Large intestine (tissue), 3 donors: Measurements from ENCODE around the gene MSTN. TPM values are rescaled to one million over a fixed set of nuclear protein-coding genes. Genes with fewer than 3 reads are reported as not detected.
"Not testable (repeated sequence)": the region's sequence is repeated elsewhere in the genome, so short reads cannot be mapped to it uniquely, and the experiment has no call there.

Experiments used
- DNase-seq, 2 donors: peaks; one replicate each; pipeline versions ENCODE4 v3.0.0 to v3.0.0-alpha.2; 2013
- H3K27ac ChIP-seq: one replicate; pipeline ENCODE4 v1.5.1; 2013; ENCODE audit warnings: low read length
- H3K27me3 ChIP-seq: 2 replicates; pipeline ENCODE4 v1.6.1; 2013; ENCODE audit warnings: low read length; ENCODE audit not compliant: control insufficient read depth, insufficient read depth
- H3K36me3 ChIP-seq: 2 replicates; pipeline ENCODE4 v1.6.1; 2013; ENCODE audit warnings: low read length; ENCODE audit not compliant: control insufficient read depth, insufficient read depth
- H3K4me1 ChIP-seq: one replicate; pipeline ENCODE4 v1.6.1; 2013; ENCODE audit warnings: low read length; ENCODE audit not compliant: control insufficient read depth, insufficient read depth
- H3K4me3 ChIP-seq: one replicate; pipeline ENCODE4 v1.5.1; 2013; ENCODE audit warnings: low read length
- H3K9me3 ChIP-seq: one replicate; pipeline ENCODE4 v1.6.1; 2013; ENCODE audit warnings: mild to moderate bottlenecking, low read depth, low read length, moderate library complexity; ENCODE audit not compliant: control insufficient read depth
- WGBS: methylation state at CpG from one replicate; pipeline ENCODE4 v1.1.5; 2013; ENCODE audit warnings: low lambda C conversion rate; ENCODE audit not compliant: insufficient coverage; 5-methylcytosine and 5-hydroxymethylcytosine counted together
- polyA plus RNA-seq: library from polyadenylated mRNA; unstranded; fragments of 120-200 nt; gene quantifications from one replicate; pipeline ENCODE4 v1.2.1, GENCODE V29; 2013

The MSTN gene
- polyA plus RNA-seq, 1 donor = 0.66 TPM

DNA sequence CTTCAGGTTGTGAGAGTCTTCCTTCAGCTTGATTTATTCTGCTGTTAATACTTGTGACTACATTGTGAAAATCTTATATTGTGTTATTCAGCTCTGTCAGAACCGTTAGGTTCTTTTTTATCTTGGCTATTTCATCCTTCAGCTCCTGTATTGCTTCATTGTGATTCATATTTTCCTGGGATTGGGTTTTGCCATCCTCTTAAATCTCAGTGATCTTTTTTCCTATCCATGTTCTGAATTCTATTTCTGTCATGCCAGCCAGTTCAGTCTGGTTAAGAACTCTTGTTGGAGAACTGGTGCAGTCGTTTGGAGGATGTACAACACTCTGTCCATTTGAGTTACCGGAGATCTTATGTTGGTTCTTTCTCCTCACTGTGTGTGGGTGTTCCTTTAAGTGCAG, 19.1 kb downstream of the MSTN start:
- no peaks in the 10 kb centered on the region for H3K9me3 ChIP-seq
- no peak overlapping the region for H3K4me3 ChIP-seq
- 89% methylated on average over 1 of the region's 3 CpGs for WGBS

DNA sequence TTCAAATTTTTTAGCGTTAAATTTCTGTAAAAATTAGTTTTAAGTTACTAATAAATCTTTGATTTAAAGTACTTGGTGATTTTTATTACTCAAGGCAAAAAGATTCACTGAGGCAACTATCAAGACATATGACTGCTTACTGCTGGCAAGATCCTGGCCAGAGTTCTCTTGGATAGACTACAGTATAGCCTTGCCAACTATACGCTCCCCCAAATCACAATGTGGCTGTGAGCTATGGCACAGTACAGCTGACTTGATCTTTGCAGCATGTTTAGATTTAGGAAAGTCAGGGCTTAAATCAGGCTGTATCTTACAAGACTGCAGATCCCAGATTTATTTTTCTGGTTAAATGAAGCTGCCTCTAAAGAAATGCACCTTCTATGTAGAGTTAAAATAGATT, 26.5 kb downstream of the MSTN start:
- 100% methylated on average over 1 of the region's 2 CpGs for WGBS
- Histone ChIP-seq H3K36me3 (no peaks in the 10 kb centered on the region), H3K27me3 (peaks cover 3% of the 10 kb centered on the region), H3K4me1 (no peaks in the 10 kb centered on the region), H3K9me3 (no peaks in the 10 kb centered on the region), H3K27ac (no peak overlapping the region), H3K4me3 (no peak overlapping the region)
- no peak for DNase-seq

More for the DNA sequence above, 19.1 kb downstream of the MSTN start:
- Histone ChIP-seq H3K4me1 (no peaks in the 10 kb centered on the region), H3K27me3 (no peaks in the 10 kb centered on the region), H3K36me3 (no peaks in the 10 kb centered on the region), H3K27ac (no peak overlapping the region)
- no peak for DNase-seq

DNA sequence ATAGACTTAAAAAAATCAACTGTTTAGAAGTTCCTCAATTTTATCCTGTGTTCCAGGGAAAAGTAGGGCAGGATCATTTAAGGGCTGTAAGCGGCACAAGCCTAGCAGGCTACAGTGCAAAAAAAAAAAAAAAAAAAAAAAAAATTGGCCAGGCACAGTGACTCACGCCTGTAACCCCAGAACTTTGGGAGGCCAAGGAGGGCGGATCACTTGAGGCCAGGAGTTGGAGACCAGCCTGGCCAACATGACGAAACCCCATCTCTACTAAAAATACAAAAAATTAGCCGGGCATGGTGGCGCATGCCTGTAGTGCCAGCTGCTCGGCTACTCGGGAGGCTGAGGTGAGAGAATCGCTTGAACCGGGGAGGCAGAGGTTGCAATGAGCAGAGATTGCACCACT, 28.1 kb downstream of the MSTN start:
- WGBS = 100% methylated on average over 1 of the region's 10 CpGs

DNA sequence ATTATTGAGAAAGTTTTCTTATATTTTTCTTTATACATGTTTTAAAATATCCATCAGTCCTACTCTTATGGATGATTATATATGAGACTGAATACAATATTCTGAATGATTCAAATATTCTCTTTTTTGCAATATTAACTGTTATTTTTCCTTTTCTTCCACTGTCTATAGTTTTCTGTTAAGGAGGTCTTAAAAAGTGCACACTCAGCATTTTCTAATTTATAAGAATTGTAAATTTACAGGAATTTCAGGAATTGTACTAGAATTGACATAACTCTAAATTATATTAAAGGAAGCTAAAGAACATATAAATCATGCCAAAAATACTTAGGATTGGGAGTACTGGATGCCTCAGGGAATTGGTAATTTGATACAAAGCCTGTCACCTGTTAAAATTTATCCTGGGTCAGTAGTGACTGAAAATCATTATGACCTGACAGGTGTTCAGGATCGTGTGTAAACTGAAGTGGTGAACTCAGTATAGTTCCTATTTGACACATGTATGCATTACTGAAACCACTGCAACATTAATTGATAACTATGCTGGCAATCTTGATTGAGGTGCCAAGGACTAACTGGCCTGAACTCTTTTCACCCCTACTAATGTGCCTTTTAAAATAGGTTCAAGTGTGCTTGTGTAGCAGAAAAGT, 30.4 kb downstream of the MSTN start:
- peaks cover 3% of the 10 kb centered on the region for H3K27me3 ChIP-seq
- H3K4me1 ChIP-seq = no peaks in the 10 kb centered on the region
- no peaks in the 10 kb centered on the region for H3K9me3 ChIP-seq
- no CpG with 5 or more reads among the region's 1 CpG for WGBS
- H3K27ac ChIP-seq = no peak overlapping the region
- no peak for DNase-seq
- no peaks in the 10 kb centered on the region for H3K36me3 ChIP-seq
- no peak overlapping the region for H3K4me3 ChIP-seq

More for the DNA sequence above, 28.1 kb downstream of the MSTN start:
- not testable (repeated sequence) for H3K36me3 ChIP-seq, H3K27ac ChIP-seq, H3K9me3 ChIP-seq, H3K4me1 ChIP-seq, H3K4me3 ChIP-seq, H3K27me3 ChIP-seq, DNase-seq

DNA sequence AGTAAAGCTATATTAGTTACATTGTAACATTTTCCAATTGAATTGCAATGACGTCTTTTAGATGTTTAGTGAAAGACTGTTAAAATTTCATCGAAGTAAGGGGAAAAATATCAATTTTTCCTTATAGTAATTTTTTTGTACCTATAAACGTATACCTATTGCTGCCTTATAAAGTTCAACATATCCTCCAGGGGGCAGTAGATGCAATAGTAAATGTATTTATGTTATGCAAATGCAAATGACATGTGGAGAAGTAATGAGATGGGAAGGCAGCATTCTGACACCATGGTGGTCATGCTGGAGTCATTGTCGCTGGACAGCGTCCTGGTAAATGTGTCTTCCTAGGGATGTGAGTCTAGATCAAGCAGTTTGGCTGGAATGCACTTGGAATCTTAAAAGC, 38.7 kb downstream of the MSTN start:
- Histone ChIP-seq H3K27me3 (peaks cover 2% of the 10 kb centered on the region), H3K36me3 (no peaks in the 10 kb centered on the region), H3K9me3 (peaks cover under 1% of the 10 kb centered on the region), H3K4me1 (no peaks in the 10 kb centered on the region), H3K4me3 (no peak overlapping the region), H3K27ac (no peak overlapping the region)
- DNase-seq = peak; percentile 5 to 15
- WGBS = no CpG with 5 or more reads among the region's 5 CpGs

DNA sequence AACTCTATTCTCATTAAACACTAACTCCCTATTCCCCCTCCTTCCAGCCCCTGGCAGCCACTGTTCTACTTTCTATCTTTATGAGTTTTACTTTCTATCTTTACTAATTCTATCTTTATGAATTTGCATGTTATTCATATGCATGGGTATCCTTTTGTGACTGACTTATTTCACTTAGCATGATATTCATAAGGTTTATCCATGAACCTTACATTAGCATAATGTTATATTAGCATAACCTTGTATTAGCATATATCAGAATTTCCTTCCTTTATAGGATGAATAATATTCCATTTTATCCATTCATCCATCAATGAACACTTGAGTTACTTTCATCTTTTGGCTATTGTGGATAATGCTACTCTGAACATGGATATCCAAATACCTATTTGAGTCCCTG, 41.8 kb downstream of the MSTN start:
- Histone ChIP-seq H3K27me3 (peaks cover 2% of the 10 kb centered on the region), H3K4me3 (no peak overlapping the region), H3K9me3 (peaks cover 9% of the 10 kb centered on the region), H3K36me3 (no peaks in the 10 kb centered on the region), H3K4me1 (no peaks in the 10 kb centered on the region), H3K27ac (no peak overlapping the region)
- DNase-seq = no peak

DNA sequence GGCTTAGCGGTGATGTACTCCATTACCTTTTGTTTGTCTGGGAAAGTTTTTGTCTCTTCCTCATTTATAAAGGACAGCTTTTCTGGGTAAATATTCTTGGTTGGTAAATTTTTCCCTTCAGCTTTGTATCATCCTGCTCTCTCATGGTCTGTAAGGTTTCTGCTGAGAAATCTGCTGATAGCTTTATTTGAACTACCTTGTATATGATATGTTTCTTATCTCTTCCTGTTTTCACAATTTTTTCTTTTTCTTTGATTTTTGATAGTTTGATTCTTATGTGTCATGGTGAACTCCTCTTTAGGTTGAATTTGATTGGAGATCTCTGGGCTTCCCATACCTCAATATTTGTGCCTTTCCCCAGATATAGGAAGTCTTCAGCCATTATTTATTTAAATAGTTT, 44.7 kb downstream of the MSTN start:
- Histone ChIP-seq H3K4me1 (no peaks in the 10 kb centered on the region), H3K4me3 (no peak overlapping the region), H3K9me3 (peaks cover 9% of the 10 kb centered on the region), H3K36me3 (no peaks in the 10 kb centered on the region), H3K27me3 (peaks cover 2% of the 10 kb centered on the region), H3K27ac (no peak overlapping the region)
- no CpG with 5 or more reads among the region's 1 CpG for WGBS
- no peak for DNase-seq

DNA sequence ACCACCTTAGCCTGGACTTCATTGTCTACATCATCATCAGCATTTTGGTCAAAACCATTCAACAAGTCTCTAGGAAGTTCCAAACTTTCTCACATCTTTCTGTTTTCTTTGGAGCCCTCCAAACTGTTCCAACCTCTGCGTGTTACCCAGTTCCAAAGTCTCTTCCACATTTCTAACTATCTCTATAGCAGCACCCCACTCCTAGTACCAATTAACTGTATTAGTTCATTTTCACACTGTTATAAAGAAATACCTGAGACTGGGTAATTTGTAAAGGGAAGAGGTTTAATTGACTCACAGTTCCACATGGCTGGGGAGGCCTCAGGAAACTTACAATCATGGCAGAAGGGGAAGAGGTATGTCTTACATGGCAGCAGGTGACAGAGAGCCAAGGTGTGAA, 46.6 kb downstream of the MSTN start:
- H3K4me3 ChIP-seq, DNase-seq, H3K4me1 ChIP-seq, H3K27ac ChIP-seq, H3K36me3 ChIP-seq, H3K9me3 ChIP-seq, H3K27me3 ChIP-seq: not testable (repeated sequence)
- WGBS = 100% methylated on average over 1 of the region's 1 CpG
